ENCODE results near the gene DESI1. TPM values are rescaled to one million over a fixed set of nuclear protein-coding genes. Genes with fewer than 3 reads are reported as not detected.
"Not testable (repeated sequence)": the region's sequence is repeated elsewhere in the genome, so short reads cannot be mapped to it uniquely, and the experiment has no call there.

Gene DESI1
- total RNA-seq, 4 donors from 2014 or later = 22.3 to 39.4 (median 29.9) TPM

GRCh38 chr22:41642331-41643110 lies 21.7 kb upstream of the DESI1 start:
- TF ChIP-seq, protein P1, sequence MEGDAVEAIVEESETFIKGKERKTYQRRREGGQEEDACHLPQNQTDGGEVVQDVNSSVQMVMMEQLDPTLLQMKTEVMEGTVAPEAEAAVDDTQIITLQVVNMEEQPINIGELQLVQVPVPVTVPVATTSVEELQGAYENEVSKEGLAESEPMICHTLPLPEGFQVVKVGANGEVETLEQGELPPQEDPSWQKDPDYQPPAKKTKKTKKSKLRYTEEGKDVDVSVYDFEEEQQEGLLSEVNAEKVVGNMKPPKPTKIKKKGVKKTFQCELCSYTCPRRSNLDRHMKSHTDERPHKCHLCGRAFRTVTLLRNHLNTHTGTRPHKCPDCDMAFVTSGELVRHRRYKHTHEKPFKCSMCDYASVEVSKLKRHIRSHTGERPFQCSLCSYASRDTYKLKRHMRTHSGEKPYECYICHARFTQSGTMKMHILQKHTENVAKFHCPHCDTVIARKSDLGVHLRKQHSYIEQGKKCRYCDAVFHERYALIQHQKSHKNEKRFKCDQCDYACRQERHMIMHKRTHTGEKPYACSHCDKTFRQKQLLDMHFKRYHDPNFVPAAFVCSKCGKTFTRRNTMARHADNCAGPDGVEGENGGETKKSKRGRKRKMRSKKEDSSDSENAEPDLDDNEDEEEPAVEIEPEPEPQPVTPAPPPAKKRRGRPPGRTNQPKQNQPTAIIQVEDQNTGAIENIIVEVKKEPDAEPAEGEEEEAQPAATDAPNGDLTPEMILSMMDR (IDR thresholded peaks at IDR 0.05) = no peak
- no peak for TF ChIP-seq POLR2A (IDR thresholded peaks at IDR 0.05)
- no peaks in the 10 kb centered on the region for H3K27me3 ChIP-seq
- DNase-seq = no peak
- peaks cover 0 to 93% (median 0%) of the 10 kb centered on the region in 3 donors for H3K36me3 ChIP-seq
- H3K27ac ChIP-seq = no peak overlapping the region
- no peak overlapping the region for H3K4me3 ChIP-seq
- no peaks in the 10 kb centered on the region for H3K4me1 ChIP-seq
- H3K9me3 ChIP-seq = no peaks in the 10 kb centered on the region

DNA sequence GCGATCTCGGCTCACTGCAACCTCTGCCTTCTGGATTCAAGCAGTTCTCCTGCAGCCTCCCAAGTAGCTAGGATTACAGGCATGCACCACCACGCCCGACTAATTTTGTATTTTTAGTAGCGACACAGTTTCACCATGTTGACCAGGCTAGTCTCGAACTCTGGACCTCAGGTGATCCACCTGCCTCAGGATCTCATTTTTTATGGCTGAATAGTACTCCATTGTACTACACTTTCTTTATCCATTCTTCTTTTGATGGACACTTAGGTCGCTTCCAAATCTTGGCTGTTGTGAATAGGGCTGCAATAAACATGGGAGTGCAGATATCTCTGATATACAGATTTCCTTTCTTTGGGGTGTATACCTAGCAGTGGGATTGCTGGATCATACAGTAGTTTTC lies 21.0 kb upstream of the DESI1 start:
- Histone ChIP-seq H3K4me3 (no peak overlapping the region), H3K36me3 (peaks cover 0 to 93% (median 0%) of the 10 kb centered on the region in 3 donors), H3K4me1 (no peaks in the 10 kb centered on the region), H3K27ac (no peak overlapping the region), H3K27me3 (no peaks in the 10 kb centered on the region), H3K9me3 (no peaks in the 10 kb centered on the region)
- TF ChIP-seq, protein P1 (IDR thresholded peaks at IDR 0.05) = no peak
- no peak for TF ChIP-seq POLR2A (IDR thresholded peaks at IDR 0.05)
- DNase-seq = no peak

GRCh38 chr22:41638748-41639147 lies 17.9 kb upstream of the DESI1 start:
- Histone ChIP-seq H3K4me1 (no peaks in the 10 kb centered on the region), H3K9me3 (no peaks in the 10 kb centered on the region), H3K27me3 (no peaks in the 10 kb centered on the region), H3K4me3 (no peak overlapping the region), H3K27ac (no peak overlapping the region), H3K36me3 (peaks cover 0 to 99% (median 0%) of the 10 kb centered on the region in 3 donors)
- TF ChIP-seq, protein P1 (IDR thresholded peaks at IDR 0.05) = no peak
- no peak for TF ChIP-seq POLR2A (IDR thresholded peaks at IDR 0.05)
- no peak for DNase-seq

DNA sequence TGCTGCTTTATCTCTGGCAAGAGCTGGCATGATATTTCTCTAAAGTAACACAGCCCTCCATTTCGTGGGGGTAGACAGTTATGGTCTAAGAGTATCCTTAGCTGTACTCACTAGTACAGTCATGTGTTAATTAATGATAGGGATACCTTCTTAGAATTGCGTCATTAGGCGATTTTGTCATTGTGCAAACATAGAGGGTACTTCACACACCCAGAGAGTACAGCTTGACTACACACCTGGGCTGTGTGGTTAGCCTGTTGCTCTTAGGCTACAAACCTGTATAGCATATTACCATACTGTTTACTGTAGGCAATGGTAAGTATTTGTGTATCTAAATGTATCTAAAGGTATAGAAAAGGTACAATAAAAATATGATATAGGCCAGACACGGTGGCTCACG lies 17.3 kb upstream of the DESI1 start:
- Histone ChIP-seq H3K36me3 (peaks cover 0 to 99% (median 0%) of the 10 kb centered on the region in 3 donors), H3K27ac (no peak overlapping the region), H3K27me3 (no peaks in the 10 kb centered on the region), H3K4me1 (no peaks in the 10 kb centered on the region), H3K4me3 (no peak overlapping the region), H3K9me3 (no peaks in the 10 kb centered on the region)
- TF ChIP-seq, protein P1 (IDR thresholded peaks at IDR 0.05) = no peak
- no peak for TF ChIP-seq POLR2A (IDR thresholded peaks at IDR 0.05)
- no peak for DNase-seq

- H3K27ac ChIP-seq, DNase-seq, H3K4me3 ChIP-seq, H3K4me1 ChIP-seq, H3K9me3 ChIP-seq, H3K27me3 ChIP-seq: not testable (repeated sequence)
- peaks cover 0 to 99% (median 0%) of the 10 kb centered on the region in 3 donors for H3K36me3 ChIP-seq
These were observed 16.8 kb upstream of the DESI1 start for GRCh38 chr22:41637623-41638022.

- TF ChIP-seq POLR2A (IDR thresholded peaks at IDR 0.05) = no peak
- TF ChIP-seq, protein P1 (IDR thresholded peaks at IDR 0.05) = no peak
- H3K4me1 ChIP-seq = no peaks in the 10 kb centered on the region
- H3K4me3 ChIP-seq = no peak overlapping the region
- H3K27me3 ChIP-seq = no peaks in the 10 kb centered on the region
- H3K36me3 ChIP-seq = peaks cover 0 to 95% (median 0%) of the 10 kb centered on the region in 3 donors
- no peak for DNase-seq
- no peaks in the 10 kb centered on the region for H3K9me3 ChIP-seq
- H3K27ac ChIP-seq = no peak overlapping the region
These were observed 15.6 kb upstream of the DESI1 start for GRCh38 chr22:41636467-41636866.

DNA sequence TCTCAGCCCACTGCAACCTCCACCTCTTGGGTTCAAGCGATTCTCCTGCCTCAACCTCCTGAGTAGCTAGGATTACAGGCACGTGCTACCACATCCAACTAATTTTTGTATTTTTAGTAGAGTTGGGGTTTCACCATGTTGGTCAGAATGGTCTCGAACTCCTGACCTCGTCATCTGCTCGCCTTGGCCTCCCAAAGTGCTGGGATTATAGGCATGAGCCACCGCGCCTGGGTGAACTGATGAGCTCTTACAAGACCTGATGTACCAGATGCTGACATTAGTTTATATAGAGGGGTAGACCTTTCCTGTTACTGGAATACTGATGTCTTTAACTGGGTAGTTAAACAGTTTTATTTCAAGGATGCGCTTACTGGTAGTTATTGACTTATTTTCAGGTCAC lies 13.8 kb upstream of the DESI1 start:
- not testable (repeated sequence) for DNase-seq, H3K4me1 ChIP-seq, H3K4me3 ChIP-seq, H3K27ac ChIP-seq, H3K27me3 ChIP-seq, H3K9me3 ChIP-seq
- H3K36me3 ChIP-seq = peaks cover 0 to 93% (median 0%) of the 10 kb centered on the region in 3 donors

DNA sequence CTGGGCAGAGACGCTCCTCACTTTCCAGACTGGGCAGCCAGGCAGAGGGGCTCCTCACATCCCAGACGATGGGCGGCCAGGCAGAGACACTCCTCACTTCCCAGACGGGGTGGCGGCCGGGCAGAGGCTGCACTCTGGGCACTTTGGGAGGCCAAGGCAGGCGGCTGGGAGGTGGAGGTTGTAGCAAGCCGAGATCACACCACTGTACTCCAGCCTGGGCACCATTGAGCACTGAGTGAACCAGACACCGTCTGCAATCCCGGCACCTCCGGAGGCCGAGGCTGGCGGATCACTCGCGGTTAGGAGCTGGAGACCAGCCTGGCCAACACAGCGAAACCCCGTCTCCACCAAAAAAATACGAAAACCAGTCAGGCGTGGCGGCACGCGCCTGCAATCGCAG lies 10.8 kb upstream of the DESI1 start:
- not testable (repeated sequence) for H3K27ac ChIP-seq, H3K9me3 ChIP-seq, H3K4me1 ChIP-seq, DNase-seq, H3K4me3 ChIP-seq, H3K27me3 ChIP-seq
- peaks cover 0 to 94% (median 2%) of the 10 kb centered on the region in 3 donors for H3K36me3 ChIP-seq

- H3K9me3 ChIP-seq, H3K27me3 ChIP-seq, H3K4me1 ChIP-seq, H3K4me3 ChIP-seq, H3K27ac ChIP-seq, DNase-seq: not testable (repeated sequence)
- peaks cover 0 to 94% (median 2%) of the 10 kb centered on the region in 3 donors for H3K36me3 ChIP-seq
These were observed 10.3 kb upstream of the DESI1 start for GRCh38 chr22:41631115-41631514.
